D721Med (cell line): ENCODE results near the gene UPK3A.

Experiments used
- DNase-seq: peaks from one replicate; pipeline ENCODE4 v3.0.0; 2011; ENCODE audit warnings: low spot score; ENCODE audit not compliant: insufficient read length
- FAIRE-seq: peaks from 2 replicates; lab custom pipeline; 2011; peaks lifted over from hg19 to GRCh38; lab: Jason Lieb, UNC
- CTCF ChIP-seq: IDR thresholded peaks from 2 replicates; pipeline ENCODE4 v1.5.1; 2012; ENCODE audit warnings: mild to moderate bottlenecking, control low read depth; ENCODE audit not compliant: insufficient read depth; ENCODE audit errors: missing control alignments

The UPK3A gene

GRCh38 chr22:45343143-45343542, 58.4 kb downstream of the UPK3A start:
- no peak for DNase-seq
- no peak for TF ChIP-seq CTCF
- FAIRE-seq: no peak

GRCh38 chr22:45344334-45344733, 59.6 kb downstream of the UPK3A start:
- no peak for FAIRE-seq
- no peak for TF ChIP-seq CTCF
- no peak for DNase-seq
